ENCODE results near the gene BTBD6.

BTBD6 gene

GRCh38 chr14:105211758-105212089, 36.6 kb upstream of the BTBD6 start:
- DNase-seq: no peak

DNA sequence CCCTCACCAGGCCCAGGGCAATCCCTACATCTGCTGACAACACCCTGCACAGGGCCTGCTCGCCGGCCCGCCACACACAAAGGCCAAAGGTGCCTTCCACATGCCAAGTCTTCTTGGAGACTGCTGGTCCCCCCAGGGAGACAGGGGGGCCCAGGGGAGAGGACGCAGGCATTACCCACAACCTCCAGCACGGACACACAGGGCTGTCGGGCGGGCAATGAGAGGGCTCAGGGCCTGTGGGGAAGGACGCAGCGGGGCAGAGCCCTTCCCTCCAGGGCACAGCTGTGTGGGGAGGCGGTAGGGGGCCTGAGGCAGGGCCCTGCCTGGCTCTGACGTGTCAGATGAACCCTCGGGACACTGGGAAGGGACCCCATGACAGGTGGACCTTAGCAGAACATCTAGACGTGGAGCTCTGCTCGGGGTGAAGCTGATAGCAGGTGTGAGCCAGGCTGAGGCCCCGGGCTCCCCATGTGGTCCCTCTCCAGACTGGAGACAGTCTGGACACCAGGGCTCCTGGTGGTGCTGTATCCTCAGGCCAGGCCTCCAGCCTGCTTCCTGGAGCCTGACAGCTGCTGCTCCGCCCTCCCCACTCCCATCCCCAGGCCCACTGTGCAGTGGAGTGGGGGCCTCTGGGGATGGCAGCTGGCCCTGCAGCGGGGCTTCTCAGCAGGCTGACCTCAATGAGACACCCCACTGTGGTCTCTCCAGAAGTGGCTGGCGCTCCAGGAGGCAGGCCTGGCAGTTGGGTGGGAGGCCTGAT, 35.6 kb upstream of the BTBD6 start:
- peak; percentile 93 for DNase-seq

DNA sequence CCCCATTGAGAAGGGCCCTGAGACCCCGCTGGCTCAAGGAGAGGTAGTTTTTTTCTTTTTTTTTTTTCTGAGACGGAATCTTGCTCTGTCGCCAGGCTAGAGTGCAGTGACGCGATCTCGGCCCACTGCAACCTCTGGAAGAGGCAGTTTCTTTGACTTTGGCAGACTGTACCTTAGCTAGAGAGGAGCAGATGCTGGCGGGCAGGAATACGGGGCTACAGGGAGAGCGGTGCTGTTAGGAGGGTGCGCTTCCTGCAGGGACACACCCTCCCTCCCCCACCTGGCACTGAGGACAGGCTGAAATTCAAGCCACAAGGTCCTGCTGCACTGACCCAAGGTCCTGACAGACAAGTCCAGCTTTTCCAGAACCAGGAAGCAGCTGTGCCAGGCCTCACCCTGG, 35.0 kb upstream of the BTBD6 start:
- peak; percentile 72 for DNase-seq

GRCh38 chr14:105214324-105214915, 33.9 kb upstream of the BTBD6 start:
- no peak for DNase-seq

DNA sequence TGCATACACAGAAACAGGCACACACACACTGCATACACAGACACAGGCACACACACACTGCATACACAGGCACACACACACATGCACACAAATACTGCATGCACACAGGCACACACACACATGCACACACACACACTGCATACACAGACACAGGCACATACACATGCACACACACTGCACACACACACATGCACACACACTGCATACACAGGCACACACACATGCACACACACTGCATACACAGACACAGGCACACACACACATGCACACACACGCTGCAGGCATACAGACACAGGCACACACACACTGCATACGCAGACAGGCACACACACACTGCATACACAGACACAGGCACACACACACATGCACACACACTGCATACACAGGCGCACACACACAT, 32.7 kb upstream of the BTBD6 start:
- no peak for DNase-seq

- no peak for DNase-seq
These were observed 31.7 kb upstream of the BTBD6 start for GRCh38 chr14:105216490-105217247.

GRCh38 chr14:105217774-105218173, 30.6 kb upstream of the BTBD6 start:
- DNase-seq: no peak

- no peak for DNase-seq
These were observed 29.7 kb upstream of the BTBD6 start for GRCh38 chr14:105218611-105219010.

DNA sequence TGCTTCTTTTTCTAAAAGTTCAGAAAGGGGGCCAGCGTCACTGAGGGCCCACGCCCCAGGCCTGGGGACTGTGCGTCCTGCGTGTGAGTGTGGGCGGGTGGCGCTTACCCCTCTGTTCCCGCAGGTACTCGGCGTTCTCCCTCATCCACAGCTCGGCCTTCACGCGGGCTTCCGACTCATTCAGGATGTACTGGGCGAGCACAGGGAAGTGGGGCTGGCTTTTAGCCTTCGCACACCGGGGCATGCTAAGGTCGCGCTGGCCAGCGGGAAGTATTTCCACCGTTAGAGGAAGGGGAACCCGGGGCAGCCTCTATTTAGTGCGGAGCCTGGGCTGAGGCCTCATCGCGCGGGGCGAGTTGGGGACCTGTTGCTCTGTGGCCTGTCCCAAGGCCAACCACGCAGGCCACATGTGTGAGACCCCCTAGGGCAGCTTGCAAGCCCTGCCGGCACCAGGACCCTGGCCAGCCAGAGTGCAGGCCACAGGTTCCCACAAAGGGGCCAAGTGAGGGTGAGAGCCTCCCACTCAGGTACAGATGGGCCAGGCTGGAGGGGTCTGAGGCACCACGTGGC, 29.2 kb upstream of the BTBD6 start:
- no peak for DNase-seq

DNA sequence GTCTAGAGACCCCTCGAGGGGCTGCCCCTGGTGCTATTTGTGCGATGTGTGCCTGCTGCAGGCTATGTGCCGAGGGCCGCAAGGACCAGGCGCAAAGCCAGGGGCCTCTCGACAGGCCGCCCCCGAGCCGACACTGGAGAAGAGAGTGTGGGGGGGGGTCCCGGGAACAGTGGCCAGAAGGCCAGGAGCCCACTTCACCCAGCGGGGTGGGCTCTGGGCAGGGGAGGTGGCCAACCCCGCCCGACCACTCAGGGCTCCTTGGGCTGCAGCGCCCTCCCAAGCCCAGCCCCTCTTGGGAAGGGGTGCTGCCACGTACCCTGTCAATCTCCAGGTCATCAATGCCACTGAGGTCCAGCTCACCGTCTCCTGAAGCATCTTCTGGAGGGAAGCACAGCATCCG, 28.6 kb upstream of the BTBD6 start:
- no peak for DNase-seq

DNA sequence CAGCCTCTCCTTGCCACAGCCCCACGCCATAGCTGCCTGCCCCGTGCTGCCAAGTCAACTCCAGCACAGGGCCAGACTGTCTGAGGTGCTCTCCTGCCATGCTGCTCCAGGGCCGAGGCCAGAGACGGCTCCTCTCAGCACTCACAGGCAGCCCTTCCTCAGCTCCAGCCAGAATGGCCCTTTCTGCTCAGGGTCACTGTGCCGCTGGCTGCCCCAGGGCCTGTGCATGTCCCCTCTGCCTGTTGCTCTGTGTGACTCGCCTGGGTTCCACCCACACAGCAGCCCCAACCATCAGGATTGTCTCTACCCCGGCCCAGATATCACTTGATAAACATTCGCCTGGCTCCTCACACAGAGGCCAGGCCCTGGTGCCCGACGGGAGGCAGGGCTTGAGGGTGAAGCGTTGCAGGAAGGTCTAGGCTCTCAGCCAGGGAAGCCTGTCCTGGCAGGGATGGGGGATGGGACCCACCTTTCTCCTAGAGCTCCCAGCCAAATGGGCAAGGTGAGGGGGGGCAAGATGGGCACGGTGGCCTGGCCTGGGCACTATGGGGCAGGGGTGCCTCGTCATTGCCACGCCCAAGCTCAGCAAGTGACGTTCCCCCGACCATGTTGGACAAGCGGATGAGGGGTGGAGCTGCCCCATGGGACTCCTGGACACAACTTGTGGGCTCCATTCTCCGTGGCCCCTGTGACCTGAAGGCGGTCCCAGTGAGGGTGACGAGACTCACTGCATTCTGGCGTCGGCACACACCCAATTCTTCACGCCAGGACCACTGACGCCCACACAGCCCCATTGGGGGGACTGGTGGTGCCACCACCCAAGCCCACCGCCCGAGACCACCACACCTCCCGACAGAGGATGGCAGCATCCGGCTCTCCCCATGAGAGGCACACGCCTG, 27.4 kb upstream of the BTBD6 start:
- no peak for DNase-seq

DNA sequence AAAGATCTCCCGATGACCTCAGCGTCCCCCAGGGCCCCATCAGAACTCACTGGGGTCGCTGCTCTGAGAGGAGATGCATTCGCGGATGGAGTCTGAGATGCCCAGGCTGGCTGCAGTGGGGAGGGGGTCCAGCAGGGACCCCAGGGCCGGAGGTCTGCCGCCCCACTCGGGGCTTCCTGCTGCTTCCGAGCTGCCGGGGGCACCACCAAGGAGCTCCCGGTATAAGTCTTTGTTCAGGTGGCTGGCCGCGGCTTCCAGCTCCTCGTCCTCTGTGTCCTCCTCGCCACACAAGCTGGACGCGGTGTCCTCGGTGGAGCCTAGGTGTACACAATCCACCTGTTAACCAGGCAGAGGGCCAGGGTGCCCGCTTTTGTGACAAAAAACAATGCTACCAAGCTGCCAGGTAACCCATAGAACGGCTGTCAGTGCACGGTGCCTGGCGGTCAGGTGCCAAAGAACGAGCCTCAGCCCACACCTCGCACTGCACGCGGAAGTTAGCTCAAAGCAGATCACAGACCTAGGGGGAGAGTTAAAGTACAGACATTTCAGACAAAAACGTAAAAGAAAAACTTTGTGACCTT, 26.6 kb upstream of the BTBD6 start:
- no peak for DNase-seq

- no peak for DNase-seq
These were observed 25.1 kb upstream of the BTBD6 start for GRCh38 chr14:105223260-105223659.

DNA sequence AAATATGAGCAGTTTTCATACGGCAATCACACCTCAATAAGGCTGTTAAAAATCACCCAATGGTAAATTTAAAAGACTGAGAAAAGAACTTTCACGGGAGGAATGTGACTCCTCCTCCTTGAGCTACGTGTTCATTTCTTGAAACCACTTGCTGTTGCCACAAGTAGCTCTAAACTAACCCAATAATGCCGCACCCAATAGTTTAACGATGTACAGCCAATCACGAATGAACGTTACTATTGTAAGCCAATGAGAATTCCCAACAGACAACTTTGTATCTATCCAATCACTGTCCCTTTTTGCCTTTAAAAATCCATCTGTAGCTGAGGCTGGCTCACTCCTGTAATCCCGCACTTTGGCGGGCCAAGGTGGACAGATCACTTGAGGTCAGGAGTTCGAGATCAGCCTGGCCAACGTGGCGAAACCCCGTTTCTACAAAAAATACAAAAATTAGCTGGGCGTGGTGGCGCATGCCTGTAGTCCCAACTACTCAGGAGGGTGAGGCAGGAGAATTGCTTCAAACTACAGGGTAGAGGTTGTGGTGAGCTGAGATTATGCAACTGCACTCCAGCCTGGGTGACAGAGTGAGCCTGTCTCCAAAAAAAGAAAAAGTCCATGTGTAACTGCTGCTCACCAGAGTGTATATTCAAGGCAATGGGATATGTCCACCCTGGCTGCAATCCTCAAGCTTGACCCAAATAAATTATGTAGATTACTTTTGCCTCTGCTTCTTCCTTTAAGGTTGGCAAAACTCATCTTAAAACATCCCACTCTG, 24.4 kb upstream of the BTBD6 start:
- no peak for DNase-seq

DNA sequence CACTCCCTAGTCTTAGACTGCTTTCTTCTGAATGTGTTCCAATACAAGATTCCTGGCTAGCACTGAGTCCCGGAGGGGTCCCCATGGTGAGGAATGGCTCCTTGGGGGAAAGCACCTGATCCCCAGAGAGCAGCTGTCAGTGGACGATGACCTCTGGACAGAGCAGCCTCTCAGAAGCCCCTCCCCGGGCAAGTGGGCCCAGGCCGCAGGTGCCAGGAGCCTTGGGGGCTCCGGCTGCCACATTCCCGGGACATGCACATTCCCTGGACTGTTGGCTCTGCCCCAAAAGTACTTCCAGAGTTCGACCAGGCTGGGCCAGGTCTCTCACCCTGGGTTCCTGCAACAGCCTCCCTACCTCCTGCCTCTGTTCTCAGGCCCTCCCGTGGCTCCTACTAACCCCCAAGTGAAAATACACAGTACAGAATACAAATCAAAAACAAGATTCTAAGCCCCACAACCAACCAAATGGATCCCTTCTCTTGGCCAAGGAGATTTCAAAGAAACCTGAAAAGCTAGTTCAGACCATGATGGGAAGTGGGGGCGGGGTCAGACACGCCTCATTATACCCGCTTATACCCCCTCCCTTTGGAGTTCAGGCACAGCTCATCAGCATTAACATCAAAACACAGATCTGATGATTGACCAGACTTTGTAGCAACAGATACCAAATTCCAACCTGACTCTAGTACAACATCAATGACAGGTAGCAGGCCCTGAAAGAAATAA, 23.3 kb upstream of the BTBD6 start:
- DNase-seq: no peak

DNA sequence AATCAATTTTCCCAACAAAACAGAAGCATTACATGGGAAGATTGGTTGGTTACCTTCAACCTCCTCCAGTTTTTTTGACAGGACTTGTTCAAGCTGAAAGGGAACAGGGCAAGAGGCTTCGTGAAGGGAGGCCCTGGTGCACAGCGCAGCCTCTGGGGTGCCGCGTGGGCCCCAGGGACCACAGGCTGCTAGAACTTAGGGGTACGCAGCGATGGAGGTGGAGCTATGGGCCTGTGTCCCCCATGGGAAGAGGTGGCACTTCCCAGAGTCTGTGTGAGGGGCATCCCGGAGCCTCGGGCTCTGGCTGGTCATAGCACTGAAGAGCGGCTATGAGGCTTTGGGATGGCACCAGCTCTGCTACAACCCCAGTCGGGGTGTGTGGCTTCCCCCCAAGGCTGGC, 22.1 kb upstream of the BTBD6 start:
- no peak for DNase-seq

DNA sequence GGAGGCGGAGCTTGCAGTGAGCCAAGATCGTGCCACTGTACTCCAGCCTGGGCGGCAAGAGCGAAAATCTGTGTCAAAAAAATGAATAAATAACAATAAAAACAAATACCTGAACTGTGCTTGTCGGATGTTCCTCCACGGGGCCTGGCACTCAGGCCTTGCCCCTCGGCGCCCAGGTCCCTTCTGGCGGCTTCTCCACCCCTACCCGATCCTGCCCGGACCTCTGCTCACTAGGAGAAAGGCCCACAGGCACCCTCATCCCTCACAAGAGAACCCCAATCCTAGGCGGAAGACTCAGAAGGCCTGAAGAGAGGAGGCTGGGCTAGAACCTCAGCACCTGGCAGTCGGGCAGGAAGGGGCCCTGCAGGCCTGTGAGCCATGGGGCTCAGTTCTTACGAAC, 21.0 kb upstream of the BTBD6 start:
- DNase-seq: no peak

DNA sequence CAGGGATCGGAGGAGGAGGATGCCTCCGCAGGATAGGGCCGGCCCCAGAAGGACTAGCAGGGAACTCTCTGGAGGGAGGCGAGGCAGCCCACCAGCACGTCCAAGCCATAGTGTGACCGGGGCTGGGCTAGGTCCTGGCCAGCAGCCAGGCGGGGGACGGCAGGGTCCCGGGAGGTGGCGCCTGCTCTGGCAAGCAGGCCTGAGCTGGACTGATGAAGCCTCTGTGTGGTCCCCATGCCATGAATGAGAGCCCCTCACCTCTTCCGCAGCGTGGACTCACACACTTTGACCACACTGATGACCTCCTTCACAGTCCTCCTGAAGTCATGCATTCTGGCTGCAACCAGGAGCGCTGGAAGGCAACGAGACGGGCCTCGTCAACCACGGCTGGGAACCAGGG, 19.8 kb upstream of the BTBD6 start:
- no peak for DNase-seq

GRCh38 chr14:105229099-105229655, 19.2 kb upstream of the BTBD6 start:
- DNase-seq: no peak

DNA sequence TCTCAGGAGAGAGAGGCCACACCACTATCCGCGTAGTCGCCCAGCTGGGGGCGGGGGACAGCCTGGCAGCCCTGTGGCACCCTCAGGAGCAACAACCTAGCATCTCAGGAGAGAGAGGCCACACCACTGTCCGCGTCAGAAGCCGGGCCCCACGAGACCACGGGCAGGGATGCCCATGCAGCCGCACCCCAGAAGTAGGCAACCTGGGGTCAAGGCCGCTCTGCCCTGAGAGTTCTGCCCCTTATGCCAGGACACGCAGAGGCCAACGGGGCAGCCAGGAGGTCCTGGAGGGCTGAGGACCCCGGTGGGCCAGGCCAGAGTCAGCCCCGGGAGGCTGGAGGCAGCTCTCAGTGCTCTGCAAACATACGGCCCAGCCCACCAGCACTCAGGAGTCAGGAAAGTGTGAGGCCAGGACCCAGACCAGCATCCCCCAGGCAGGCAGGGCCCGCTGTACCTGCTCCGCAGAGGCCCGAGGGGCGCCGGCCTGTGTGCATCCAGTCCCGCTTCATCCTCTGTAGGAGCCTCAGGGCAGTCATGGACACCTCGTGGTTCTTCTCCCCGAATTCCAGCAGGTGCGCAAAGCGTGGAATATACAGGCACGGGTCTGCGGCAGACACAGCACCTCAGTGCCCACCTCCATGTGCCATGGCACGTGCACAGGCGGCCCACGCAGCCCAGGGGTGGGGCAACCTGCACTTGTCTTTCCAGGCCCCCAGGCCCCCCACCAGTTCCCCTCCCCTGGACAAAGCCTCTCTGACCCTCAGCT, 7.3 kb upstream of the BTBD6 start:
- DNase-seq: no peak
